Ureter (tissue), 1 donor: ENCODE results near the gene RASSF1. TPM values are rescaled to one million over a fixed set of nuclear protein-coding genes. Genes with fewer than 3 reads are reported as not detected.

Source experiments
- DNase-seq: peaks from one replicate; pipeline ENCODE4 v3.0.0-alpha.2; 2020; ENCODE audit warnings: low spot score
- total RNA-seq: library from RNA; stranded (reverse); gene quantifications from one replicate; pipeline ENCODE4 v1.2.4, GENCODE V29; 2023
- donor health status: DM: yes; HTN: yes; CAD: no.

The RASSF1 gene
- total RNA-seq, 1 donor from 2014 or later, result 21.2 TPM

GRCh38 chr3:50365842-50366220 lies 25.2 kb upstream of the RASSF1 start:
- no peak for DNase-seq

GRCh38 chr3:50365080-50365841 lies 24.6 kb upstream of the RASSF1 start:
- DNase-seq, result peak; percentile 92

DNA sequence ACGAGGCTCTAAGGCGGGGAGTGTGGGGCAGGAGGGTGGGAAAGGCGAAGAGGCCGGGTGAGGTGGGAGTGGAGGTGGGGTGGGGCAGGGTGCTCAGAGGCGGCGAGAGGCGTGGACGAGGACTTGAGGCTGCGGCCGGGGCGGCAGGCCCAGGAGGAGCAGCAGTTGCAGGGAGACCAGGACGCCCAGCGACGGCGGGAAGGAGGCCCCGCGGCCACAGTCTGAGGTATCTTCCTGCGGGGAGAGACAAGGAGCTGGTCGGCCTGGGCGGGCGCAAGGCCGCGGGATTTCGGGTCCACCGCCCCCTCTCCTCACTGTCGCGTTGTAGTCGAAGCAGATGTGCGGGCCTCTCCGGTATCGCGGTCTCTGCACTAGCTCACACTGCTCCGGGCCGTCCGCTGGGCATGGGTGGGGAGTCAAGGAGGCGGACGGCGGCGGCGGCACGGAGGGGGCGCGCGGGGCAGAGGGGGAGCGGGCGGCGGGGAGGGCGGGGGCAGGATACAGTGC lies 24.0 kb upstream of the RASSF1 start:
- no peak for DNase-seq

GRCh38 chr3:50359760-50360110 lies 19.1 kb upstream of the RASSF1 start:
- no peak for DNase-seq

GRCh38 chr3:50358911-50359759 lies 18.5 kb upstream of the RASSF1 start, which contains the start of gene TMEM115:
TMEM115 (minus strand) TSS chr3:50359521; CDS start chr3:50359063, 458 bp downstream.
- DNase-seq, result peak; percentile 97

- DNase-seq, result no peak
Observed at GRCh38 chr3:50358355-50358910, 17.8 kb upstream of the RASSF1 start.

DNA sequence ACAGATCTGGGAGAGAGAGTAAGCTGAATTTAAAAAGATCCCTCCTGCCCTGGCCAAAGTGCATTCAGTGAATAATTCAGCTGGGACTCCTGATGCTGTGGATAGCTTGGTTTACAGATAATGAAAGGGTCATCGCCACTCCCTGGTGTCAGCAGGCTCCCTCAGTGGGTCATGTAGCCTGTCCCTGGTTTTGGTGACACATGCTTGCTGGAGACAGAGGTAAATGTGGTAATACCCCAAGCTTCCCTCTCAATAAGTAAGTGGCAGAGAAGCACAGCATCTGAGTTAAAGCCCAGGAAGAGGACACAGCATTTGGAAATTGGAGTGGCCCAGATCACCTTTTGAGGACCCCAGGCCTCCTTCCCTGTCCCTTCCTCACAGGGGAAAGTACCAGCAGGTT lies 16.8 kb upstream of the RASSF1 start:
- DNase-seq, result no peak

GRCh38 chr3:50356553-50356952 lies 15.9 kb upstream of the RASSF1 start:
- DNase-seq, result no peak

GRCh38 chr3:50355829-50356552 lies 15.4 kb upstream of the RASSF1 start:
- DNase-seq, result no peak

- no peak for DNase-seq
Observed at GRCh38 chr3:50354850-50355249, 14.2 kb upstream of the RASSF1 start.

- no peak for DNase-seq
Observed at GRCh38 chr3:50354186-50354764, 13.6 kb upstream of the RASSF1 start.

GRCh38 chr3:50353245-50354004 lies 12.8 kb upstream of the RASSF1 start:
- no peak for DNase-seq

GRCh38 chr3:50352781-50353180 lies 12.1 kb upstream of the RASSF1 start:
- DNase-seq, result no peak

GRCh38 chr3:50351323-50351697 lies 10.7 kb upstream of the RASSF1 start:
- no peak for DNase-seq

DNA sequence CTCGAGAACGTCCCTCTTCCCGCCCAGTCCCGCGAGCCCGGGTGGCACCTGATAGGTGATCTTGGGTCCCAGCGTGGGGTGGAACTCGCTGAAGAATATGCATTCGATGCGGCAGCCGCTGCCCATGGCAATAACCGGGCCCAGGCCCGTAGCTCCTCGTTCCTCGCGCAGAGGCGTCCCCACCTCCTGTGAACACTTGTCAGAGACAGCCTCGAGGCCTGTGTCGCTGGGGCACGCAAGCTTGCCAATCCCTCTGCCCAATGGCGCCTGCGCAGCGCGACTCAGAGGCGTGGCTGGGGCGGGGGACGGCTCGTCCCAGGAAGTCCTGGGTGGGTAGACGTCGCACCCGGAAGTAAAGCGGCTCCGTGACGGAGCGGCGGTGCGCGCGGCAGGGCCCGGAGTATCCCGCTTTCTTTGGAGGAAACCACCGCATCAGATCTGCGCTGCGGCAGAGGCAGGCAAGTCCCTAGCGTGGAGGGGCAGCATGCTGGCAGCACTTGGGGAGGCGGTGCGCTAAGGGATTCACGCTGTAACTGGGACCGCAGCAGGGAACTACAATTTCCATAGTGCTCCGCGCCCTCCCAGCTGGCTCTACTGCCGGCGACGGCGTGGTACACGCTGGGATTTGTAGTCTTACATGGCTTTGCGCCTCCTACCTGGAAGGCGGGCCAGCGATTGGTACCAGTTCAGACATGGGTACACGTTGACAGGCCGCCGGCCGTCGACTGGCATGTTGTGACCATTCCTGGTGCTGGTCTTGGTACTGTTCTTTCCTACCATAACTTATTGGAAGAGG lies 10.1 kb upstream of the RASSF1 start, which contains the start of the genes CYB561D2 and NPRL2:
CYB561D2 (plus strand) TSS at position 336 of the 796 bp plus-strand sequence. CDS start 572 bp downstream, outside the sequence.
NPRL2 (minus strand) TSS at position 249 of the 796 bp plus-strand sequence; CDS start at position 126, 123 bp downstream.
- DNase-seq, result peak; percentile 97

DNA sequence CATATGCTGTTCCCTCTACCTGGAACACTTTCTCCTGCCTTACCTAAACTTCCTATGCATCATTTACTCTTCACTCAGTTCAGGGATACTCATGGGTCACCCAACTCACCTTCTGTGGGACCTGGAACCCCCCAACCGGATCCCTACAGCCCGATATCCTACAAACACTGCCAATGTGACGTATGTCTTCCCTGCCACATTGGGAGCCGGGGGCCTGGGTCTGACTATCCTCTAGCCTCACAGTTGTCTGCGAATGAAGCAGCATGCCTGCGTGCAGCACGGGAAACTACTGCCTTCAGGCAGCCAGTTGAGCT lies 9.5 kb upstream of the RASSF1 start:
- no peak for DNase-seq

DNA sequence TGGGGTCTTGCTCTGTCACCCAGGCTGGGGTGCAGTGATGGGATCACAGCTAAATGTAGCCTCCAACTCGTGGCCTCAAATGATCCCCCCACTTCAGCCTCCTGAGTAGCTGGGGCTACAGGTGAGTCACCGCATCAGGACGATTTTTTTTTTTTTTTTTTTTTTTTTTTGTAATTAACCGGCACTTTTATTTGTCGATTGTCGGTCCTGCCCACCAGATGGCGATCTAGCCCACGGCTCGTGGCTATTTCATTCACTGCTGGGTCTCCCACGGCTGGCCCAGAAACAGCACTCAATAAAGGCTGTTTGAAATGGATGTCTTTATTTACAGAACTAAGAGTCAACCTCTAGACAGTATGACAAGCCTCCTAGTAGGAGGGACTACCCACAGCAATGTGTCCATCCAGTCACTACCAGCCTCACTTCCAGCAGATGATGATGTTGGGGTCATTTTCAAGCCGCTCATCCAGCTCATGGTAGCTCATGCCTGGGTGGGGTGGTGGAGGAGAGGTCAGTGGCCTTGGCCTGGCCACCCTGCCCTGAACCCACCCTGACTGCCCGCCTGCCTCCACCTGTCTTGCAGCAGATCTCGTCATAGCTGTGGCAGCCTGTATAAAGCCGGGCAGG lies 6.7 kb upstream of the RASSF1 start:
- peak; percentile 77 for DNase-seq

- peak; percentile 64 for DNase-seq
Observed at GRCh38 chr3:50345586-50346234, 5.1 kb upstream of the RASSF1 start, which contains the start of gene ZMYND10. ZMYND10 (minus strand) TSS chr3:50345732; CDS start chr3:50345579, 153 bp downstream.

- no peak for DNase-seq
Observed at GRCh38 chr3:50345008-50345407, 4.4 kb upstream of the RASSF1 start.
